Measurements from ENCODE around the gene CPED1.

The CPED1 gene

GRCh38 chr7:121159553-121159952 is 171.0 kb downstream of the CPED1 start:
- DNase-seq (ENCODE audit: low spot score in 2 of 2), result no peak
- H3K9me3 Mint-ChIP-seq, result peaks cover 3% of the 10 kb centered on the region
- no peak overlapping the region for H3K27ac Mint-ChIP-seq
- no peaks in the 10 kb centered on the region for H3K27me3 Mint-ChIP-seq
- peaks cover 27% of the 10 kb centered on the region for H3K4me1 Mint-ChIP-seq
- H3K36me3 Mint-ChIP-seq, result peaks cover 25% of the 10 kb centered on the region
- ATAC-seq (ENCODE audit: low read depth), result no peak
- H3K4me3 Mint-ChIP-seq, result no peak overlapping the region

DNA sequence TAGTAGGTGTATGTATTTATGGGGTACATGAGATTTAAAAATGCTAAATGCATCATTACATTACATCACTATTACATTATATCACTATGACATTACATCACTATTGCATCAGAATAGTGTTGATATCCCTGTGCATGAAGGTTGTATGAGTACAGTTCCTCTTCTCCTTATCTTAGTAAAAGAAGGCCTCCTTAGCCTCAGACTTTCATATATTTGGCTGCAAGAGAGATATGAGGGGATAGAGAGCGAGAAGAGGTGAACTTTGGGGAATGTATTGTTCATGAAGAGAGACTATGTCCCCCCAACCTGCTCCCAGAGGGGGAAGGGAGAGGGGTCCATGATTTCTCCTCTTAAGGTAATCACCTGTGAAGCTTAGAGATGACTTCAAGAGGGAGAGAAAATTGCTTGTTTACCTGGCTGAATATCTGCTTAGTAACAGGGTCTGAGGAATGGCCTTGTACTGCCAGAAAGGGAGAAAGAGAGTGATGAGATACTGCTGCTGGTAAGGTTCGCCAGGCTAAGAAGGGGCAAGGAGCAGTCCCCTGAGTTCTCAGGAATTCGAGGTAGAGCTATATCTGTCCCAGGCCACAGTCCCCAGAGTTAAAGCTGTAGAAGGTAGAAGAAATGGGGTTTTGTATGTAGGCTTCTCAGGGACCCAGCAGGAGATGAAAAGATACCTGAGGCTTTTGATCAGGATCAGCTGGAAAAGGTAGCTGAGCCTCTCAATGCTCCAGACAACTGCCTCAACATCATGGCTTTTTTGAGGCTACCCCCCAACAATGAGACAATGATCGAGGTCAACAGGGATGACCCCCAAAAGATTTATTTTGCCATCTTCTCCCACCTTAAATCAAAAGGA is 171.9 kb downstream of the CPED1 start:
- Mint-ChIP-seq H3K4me3 (no peak overlapping the region), H3K9me3 (peaks cover 3% of the 10 kb centered on the region), H3K27ac (peak overlapping the region; percentile 72), H3K36me3 (peaks cover 25% of the 10 kb centered on the region), H3K27me3 (no peaks in the 10 kb centered on the region), H3K4me1 (peaks cover 32% of the 10 kb centered on the region)
- ATAC-seq (ENCODE audit: low read depth), result no peak
- no peak for DNase-seq (ENCODE audit: low spot score in 2 of 2)

- H3K4me3 Mint-ChIP-seq, result no peak overlapping the region
- no peak for ATAC-seq (ENCODE audit: low read depth)
- H3K27me3 Mint-ChIP-seq, result no peaks in the 10 kb centered on the region
- H3K36me3 Mint-ChIP-seq, result peaks cover 18% of the 10 kb centered on the region
- peaks cover 33% of the 10 kb centered on the region for H3K4me1 Mint-ChIP-seq
- no peaks in the 10 kb centered on the region for H3K9me3 Mint-ChIP-seq
- H3K27ac Mint-ChIP-seq, result peak overlapping the region; percentile 28
- no peak for DNase-seq (ENCODE audit: low spot score in 2 of 2)
Measured at GRCh38 chr7:121163699-121164098, 175.2 kb downstream of the CPED1 start.

DNA sequence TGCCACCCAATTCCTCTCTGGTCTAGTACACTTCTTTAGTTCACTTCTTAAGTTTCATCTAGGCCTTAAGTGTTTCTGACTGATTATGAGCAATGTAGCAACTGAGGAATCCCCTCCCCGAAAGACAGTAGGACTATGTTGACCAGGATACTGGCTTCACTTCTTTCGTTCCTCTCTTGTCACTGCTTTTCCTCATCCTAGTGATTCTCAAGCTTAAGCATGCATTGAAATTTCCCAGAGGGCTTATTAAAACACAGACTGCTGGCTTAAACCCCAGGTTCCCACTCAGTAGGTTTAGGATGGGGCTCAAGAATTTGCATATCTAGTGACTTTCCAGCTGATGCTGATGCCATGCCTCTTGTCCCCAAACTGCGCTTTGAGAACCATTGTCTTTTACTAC is 175.7 kb downstream of the CPED1 start:
- peaks cover 33% of the 10 kb centered on the region for H3K4me1 Mint-ChIP-seq
- DNase-seq (ENCODE audit: low spot score in 2 of 2) (no peak), ATAC-seq (ENCODE audit: low read depth) (no peak)
- H3K27ac Mint-ChIP-seq, result peak overlapping the region; percentile 28
- H3K36me3 Mint-ChIP-seq, result peaks cover 18% of the 10 kb centered on the region
- H3K9me3 Mint-ChIP-seq, result no peaks in the 10 kb centered on the region
- no peaks in the 10 kb centered on the region for H3K27me3 Mint-ChIP-seq
- H3K4me3 Mint-ChIP-seq, result no peak overlapping the region

- no peak for ATAC-seq (ENCODE audit: low read depth)
- Mint-ChIP-seq H3K36me3 (peaks cover 11% of the 10 kb centered on the region), H3K27ac (no peak overlapping the region), H3K27me3 (no peaks in the 10 kb centered on the region), H3K4me1 (peaks cover 34% of the 10 kb centered on the region), H3K9me3 (no peaks in the 10 kb centered on the region), H3K4me3 (no peak overlapping the region)
- no peak for DNase-seq (ENCODE audit: low spot score in 2 of 2)
Measured at GRCh38 chr7:121166916-121167315, 178.4 kb downstream of the CPED1 start.

- ATAC-seq (ENCODE audit: low read depth) (no peak), DNase-seq (ENCODE audit: low spot score in 2 of 2) (no peak)
- H3K4me3 Mint-ChIP-seq, result no peak overlapping the region
- no peaks in the 10 kb centered on the region for H3K9me3 Mint-ChIP-seq
- H3K4me1 Mint-ChIP-seq, result peaks cover 30% of the 10 kb centered on the region
- H3K27me3 Mint-ChIP-seq, result no peaks in the 10 kb centered on the region
- peaks cover 7% of the 10 kb centered on the region for H3K36me3 Mint-ChIP-seq
- H3K27ac Mint-ChIP-seq, result no peak overlapping the region
Measured at GRCh38 chr7:121167971-121168370, 179.5 kb downstream of the CPED1 start.

DNA sequence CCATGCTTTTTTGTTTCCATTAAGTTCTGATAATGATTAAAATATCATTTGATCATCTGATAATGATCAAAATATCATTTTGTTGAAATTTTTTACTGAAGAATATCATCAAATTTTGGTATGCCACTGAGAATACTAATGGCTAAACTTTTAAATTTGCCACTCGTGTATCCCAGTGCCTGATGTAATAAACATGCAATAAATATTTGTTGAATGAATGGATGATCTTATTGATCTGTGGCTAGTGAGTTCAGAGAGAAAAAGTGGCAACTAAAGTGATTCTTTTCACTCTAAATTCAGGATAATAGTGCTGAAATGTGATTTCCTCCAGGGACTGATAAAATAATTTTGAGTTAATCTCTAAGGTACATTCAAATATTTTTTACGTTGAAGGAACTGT is 181.0 kb downstream of the CPED1 start:
- H3K27me3 Mint-ChIP-seq, result no peaks in the 10 kb centered on the region
- no peaks in the 10 kb centered on the region for H3K9me3 Mint-ChIP-seq
- peak overlapping the region; percentile 28 for H3K27ac Mint-ChIP-seq
- peaks cover 13% of the 10 kb centered on the region for H3K36me3 Mint-ChIP-seq
- no peak for DNase-seq (ENCODE audit: low spot score in 2 of 2)
- no peak for ATAC-seq (ENCODE audit: low read depth)
- H3K4me3 Mint-ChIP-seq, result no peak overlapping the region
- H3K4me1 Mint-ChIP-seq, result peaks cover 28% of the 10 kb centered on the region

GRCh38 chr7:121172484-121172883 is 184.0 kb downstream of the CPED1 start:
- Mint-ChIP-seq H3K36me3 (peaks cover 19% of the 10 kb centered on the region), H3K27ac (no peak overlapping the region), H3K4me3 (no peak overlapping the region), H3K27me3 (no peaks in the 10 kb centered on the region), H3K4me1 (peaks cover 28% of the 10 kb centered on the region), H3K9me3 (no peaks in the 10 kb centered on the region)
- ATAC-seq (ENCODE audit: low read depth) (no peak), DNase-seq (ENCODE audit: low spot score in 2 of 2) (no peak)

- Mint-ChIP-seq H3K4me3 (no peak overlapping the region), H3K36me3 (peaks cover 27% of the 10 kb centered on the region), H3K27me3 (no peaks in the 10 kb centered on the region), H3K4me1 (peaks cover 39% of the 10 kb centered on the region), H3K27ac (no peak overlapping the region), H3K9me3 (peaks cover 1% of the 10 kb centered on the region)
- no peak for ATAC-seq (ENCODE audit: low read depth)
- no peak for DNase-seq (ENCODE audit: low spot score in 2 of 2)
Measured at GRCh38 chr7:121175826-121176225, 187.3 kb downstream of the CPED1 start.

GRCh38 chr7:121178452-121178851 is 189.9 kb downstream of the CPED1 start:
- Mint-ChIP-seq H3K27me3 (no peaks in the 10 kb centered on the region), H3K4me1 (peaks cover 47% of the 10 kb centered on the region), H3K27ac (peak overlapping the region; percentile 88), H3K4me3 (peak overlapping the region; percentile 64), H3K9me3 (peaks cover 1% of the 10 kb centered on the region), H3K36me3 (peaks cover 29% of the 10 kb centered on the region)
- ATAC-seq (ENCODE audit: low read depth), result no peak
- DNase-seq (ENCODE audit: low spot score in 2 of 2), result no peak

GRCh38 chr7:121178869-121179497 is 190.5 kb downstream of the CPED1 start:
- DNase-seq (ENCODE audit: low spot score in 2 of 2) (no peak), ATAC-seq (ENCODE audit: low read depth) (peak; percentile 38)
- peaks cover 42% of the 10 kb centered on the region for H3K4me1 Mint-ChIP-seq
- H3K4me3 Mint-ChIP-seq, result peak overlapping the region; percentile 64
- H3K27ac Mint-ChIP-seq, result peak overlapping the region; percentile 88
- no peaks in the 10 kb centered on the region for H3K27me3 Mint-ChIP-seq
- peaks cover 28% of the 10 kb centered on the region for H3K36me3 Mint-ChIP-seq
- peaks cover 1% of the 10 kb centered on the region for H3K9me3 Mint-ChIP-seq

DNA sequence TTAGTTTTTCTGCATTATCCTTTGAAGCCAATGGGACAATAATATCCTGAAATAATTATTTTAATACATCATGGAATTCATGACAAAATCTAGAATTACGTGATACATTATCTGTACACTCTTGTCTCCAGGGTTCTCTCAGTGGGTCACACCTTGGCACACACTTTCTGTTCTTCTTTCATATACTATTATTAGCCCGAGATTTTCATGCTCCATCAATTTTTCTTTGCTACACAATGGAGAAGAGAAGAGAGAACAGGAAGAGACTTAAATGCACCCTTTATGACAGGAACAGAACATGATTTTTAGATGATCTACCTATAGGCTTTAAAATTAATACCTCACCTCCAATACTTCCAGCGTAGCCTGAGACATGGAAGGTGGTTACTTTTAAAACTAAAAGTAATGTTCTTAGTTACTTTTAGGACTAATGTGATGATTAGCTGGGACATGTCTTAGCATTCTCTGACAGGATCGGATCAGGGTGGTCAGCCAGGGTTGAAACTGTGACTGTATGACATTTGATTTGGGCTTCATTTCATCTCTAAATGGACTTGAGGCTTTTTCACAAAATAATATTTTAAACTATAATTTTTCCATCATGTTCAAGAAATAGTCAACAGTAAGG is 192.0 kb downstream of the CPED1 start:
- H3K4me3 Mint-ChIP-seq, result peak overlapping the region; percentile 27
- ATAC-seq (ENCODE audit: low read depth), result peak; percentile 98
- peaks cover 35% of the 10 kb centered on the region for H3K4me1 Mint-ChIP-seq

DNA sequence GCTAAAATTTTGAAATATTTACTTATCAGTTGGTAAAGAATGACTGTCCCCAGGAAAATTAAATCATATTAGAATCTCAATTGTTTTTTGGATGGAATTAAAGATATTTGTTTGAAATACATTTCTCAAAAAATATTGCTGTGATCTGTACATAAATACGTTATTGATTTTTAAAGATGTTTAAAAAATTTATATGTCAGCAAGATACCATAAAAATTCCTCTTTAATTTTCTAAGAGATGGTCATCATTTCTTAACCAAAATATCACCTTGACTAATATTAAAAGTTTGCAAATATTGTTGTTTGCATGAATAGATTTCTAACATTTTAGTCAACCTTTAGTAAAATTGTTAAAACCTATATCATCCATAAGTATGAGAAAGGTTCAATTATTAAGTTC is 192.8 kb downstream of the CPED1 start:
- Mint-ChIP-seq H3K4me1 (peaks cover 34% of the 10 kb centered on the region), H3K4me3 (no peak overlapping the region), H3K27ac (peak overlapping the region; percentile 88)

More for the DNA sequence above, 192.0 kb downstream of the CPED1 start:
- DNase-seq (ENCODE audit: low spot score in 2 of 2), result peak in 1 of 2 donors; percentile 53
- peak overlapping the region; percentile 88 for H3K27ac Mint-ChIP-seq
- H3K36me3 Mint-ChIP-seq, result peaks cover 20% of the 10 kb centered on the region
- no peaks in the 10 kb centered on the region for H3K27me3 Mint-ChIP-seq
- H3K9me3 Mint-ChIP-seq, result peaks cover 1% of the 10 kb centered on the region

DNA sequence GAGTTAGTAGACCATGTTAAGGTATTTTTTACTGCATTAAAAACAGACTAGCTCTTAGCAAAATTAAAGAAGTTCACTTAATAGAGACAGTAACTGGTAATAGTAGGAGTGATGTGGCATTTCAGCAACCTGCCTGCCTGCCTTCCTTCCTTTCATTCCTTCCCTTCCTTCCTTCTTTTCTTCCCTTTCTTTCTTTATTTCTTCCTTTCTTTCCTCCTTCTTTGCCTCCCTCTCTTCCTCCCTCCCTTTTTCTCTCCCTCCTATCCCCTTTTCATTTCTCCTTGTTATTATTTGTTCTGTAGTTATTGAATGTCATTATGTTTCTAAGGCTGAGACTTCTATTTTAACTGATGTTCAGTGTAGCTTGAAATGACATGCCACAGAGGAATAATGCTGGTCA is 193.8 kb downstream of the CPED1 start:
- DNase-seq (ENCODE audit: low spot score in 2 of 2) (no peak), ATAC-seq (ENCODE audit: low read depth) (no peak)
- Mint-ChIP-seq H3K36me3 (peaks cover 19% of the 10 kb centered on the region), H3K4me3 (peak overlapping the region; percentile 43), H3K27ac (peak overlapping the region; percentile 81), H3K27me3 (no peaks in the 10 kb centered on the region), H3K4me1 (peaks cover 32% of the 10 kb centered on the region), H3K9me3 (peaks cover 1% of the 10 kb centered on the region)

More for the DNA sequence above, 192.8 kb downstream of the CPED1 start:
- H3K27me3 Mint-ChIP-seq, result no peaks in the 10 kb centered on the region
- ATAC-seq (ENCODE audit: low read depth) (no peak), DNase-seq (ENCODE audit: low spot score in 2 of 2) (no peak)
- peaks cover 1% of the 10 kb centered on the region for H3K9me3 Mint-ChIP-seq
- peaks cover 18% of the 10 kb centered on the region for H3K36me3 Mint-ChIP-seq
